Fibroblast of the aortic adventitia (primary cell): ENCODE data around the gene FERMT2. TPM values are rescaled to one million over a fixed set of nuclear protein-coding genes. Genes with fewer than 3 reads are reported as not detected.
A peak's percentile ranks its signal among the peaks of the same experiment; 100 is the strongest.

Experiments used
- DNase-seq: peaks from one replicate; pipeline ENCODE4 v3.0.0-alpha.2; 2010; ENCODE audit warnings: low read depth
- H3K4me3 ChIP-seq: 2 replicates; pipeline ENCODE4 v1.5.1; 2011; ENCODE audit warnings: low read depth, mild to moderate bottlenecking, control low read depth, low read length, moderate library complexity
- total RNA-seq: library from RNA; depleted of rRNA; stranded (reverse); fragments of >200 nt; gene quantifications from 2 replicates; pipeline ENCODE4 v1.2.3, GENCODE V29; 2012; ENCODE audit warnings: low replicate concordance
- TF ChIP-seq, protein P1 (sequence below): IDR thresholded peaks from 2 replicates; pipeline ENCODE4 v1.5.1; 2011; ENCODE audit warnings: mild to moderate bottlenecking, low read length, control low read depth, inconsistent platforms; ENCODE audit not compliant: insufficient read depth

Gene FERMT2
- total RNA-seq, 1 donor: 162 TPM

DNA sequence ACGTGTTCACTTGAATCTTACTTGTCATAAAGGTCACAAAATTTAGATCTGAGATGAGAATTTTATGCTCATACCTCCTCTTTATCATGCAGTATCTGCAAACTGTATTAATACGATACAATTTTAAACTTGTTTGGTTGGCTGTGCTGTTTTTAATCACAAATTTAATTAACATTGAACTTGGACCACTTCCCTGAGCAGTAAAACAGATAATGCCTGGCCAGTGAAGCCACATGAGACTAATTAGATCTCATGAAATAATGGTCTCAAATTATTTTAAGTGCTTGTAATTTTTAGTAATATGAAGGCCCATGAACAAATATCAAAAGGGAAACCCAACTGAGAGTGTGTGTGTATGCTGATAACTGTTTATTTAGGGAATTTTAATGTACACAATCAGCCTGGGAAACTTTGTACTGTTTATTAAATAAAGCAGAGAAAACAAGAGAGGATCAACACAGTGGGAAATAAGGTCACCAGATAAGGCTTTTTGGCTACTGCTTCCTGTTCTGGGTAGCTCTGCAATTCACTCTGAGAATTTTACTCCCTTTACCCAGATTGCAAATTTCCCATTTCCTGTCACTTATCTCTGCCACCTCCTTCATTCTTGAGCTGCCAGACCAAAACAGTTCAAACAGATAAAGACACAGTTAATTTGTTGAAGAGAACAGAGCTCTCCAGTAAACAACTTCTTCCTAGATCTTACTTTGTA, 97.9 kb downstream of the FERMT2 start:
- no peak overlapping the region for H3K4me3 ChIP-seq
- TF ChIP-seq, protein P1, sequence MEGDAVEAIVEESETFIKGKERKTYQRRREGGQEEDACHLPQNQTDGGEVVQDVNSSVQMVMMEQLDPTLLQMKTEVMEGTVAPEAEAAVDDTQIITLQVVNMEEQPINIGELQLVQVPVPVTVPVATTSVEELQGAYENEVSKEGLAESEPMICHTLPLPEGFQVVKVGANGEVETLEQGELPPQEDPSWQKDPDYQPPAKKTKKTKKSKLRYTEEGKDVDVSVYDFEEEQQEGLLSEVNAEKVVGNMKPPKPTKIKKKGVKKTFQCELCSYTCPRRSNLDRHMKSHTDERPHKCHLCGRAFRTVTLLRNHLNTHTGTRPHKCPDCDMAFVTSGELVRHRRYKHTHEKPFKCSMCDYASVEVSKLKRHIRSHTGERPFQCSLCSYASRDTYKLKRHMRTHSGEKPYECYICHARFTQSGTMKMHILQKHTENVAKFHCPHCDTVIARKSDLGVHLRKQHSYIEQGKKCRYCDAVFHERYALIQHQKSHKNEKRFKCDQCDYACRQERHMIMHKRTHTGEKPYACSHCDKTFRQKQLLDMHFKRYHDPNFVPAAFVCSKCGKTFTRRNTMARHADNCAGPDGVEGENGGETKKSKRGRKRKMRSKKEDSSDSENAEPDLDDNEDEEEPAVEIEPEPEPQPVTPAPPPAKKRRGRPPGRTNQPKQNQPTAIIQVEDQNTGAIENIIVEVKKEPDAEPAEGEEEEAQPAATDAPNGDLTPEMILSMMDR: no peak
- DNase-seq: no peak

DNA sequence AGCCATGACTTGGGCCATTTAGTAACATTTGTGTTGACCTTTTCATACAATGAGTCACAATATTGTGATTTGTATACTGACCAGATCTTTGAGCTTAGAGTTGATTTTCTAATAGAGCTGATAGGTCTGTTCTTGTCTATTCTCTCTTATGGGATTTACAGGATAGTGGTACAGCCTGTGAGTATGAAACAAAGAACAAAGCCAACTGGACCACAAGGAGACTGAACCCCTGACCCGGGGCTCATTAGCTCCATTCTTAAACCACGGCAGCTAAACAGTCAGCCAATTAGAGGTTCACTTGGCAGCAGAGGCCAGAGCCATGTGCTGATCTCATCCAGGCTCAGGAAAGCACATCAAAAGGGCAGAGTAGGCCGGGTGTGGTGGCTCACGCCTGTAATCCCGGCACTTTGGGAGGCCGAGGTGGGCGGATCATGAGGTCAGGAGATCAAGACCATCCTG, 100.4 kb downstream of the FERMT2 start:
- no peak overlapping the region for H3K4me3 ChIP-seq
- no peak for DNase-seq
- TF ChIP-seq, protein P1: no peak

DNA sequence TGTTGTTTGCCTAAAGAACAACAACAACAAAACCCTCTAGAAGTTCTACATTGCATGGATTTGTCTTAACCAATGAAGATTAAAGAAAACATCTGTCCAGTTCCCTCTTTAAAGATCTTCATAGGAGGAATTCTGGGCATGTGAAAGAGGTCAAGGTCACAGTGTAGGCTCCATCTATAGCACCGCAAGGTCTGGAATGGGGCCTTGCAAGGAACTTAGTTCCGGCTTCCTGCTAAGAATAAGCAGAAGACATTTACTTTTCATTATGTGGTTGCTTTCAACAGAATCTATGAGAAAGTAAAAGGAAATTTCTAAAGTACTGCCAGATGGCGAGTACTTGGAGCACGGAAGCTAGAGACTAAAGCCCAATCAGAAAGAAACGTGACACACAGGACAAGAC, 102.2 kb downstream of the FERMT2 start:
- no peak for DNase-seq
- H3K4me3 ChIP-seq: no peak overlapping the region
- TF ChIP-seq, protein P1: no peak

DNA sequence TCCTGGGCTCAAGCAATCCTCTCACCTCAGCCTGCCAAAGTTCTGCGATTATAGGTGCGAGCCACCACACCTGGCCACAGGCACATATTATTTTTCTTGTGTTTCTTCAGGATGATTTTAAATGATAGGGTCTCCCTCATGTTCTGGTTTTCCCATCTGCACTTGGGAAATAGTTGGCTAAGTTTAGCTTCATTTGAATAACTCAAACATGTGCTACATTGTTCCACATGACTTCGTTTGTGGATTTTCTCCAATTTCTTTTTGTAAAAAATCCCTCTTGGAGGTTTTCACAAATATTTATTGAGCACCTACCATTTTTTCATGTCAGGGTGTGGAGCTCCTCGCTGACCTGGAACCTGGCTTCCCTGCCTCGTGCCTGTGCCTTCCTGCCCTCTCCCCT, 104.3 kb downstream of the FERMT2 start:
- no peak for DNase-seq
- TF ChIP-seq, protein P1: no peak
- no peak overlapping the region for H3K4me3 ChIP-seq

DNA sequence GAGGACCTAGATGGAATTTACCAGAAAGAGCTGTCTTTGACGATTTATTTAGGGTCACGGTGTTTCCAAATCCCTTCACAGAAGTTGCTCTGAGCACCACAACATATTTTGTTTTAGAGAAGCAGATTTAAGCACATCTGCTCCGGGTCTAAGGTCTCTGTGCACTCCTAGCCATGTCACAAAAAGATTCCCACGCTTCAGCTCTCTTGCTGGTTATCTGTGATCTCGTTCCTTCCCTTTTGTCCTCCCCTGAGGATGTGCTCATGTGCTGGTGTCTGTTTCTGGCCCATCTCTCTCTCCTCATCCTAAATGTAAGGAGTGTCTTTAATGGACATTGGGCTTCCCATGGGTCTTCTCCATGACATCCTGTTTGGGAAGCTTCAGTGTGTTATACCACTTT, 105.8 kb downstream of the FERMT2 start:
- TF ChIP-seq, protein P1: no peak
- no peak for DNase-seq

DNA sequence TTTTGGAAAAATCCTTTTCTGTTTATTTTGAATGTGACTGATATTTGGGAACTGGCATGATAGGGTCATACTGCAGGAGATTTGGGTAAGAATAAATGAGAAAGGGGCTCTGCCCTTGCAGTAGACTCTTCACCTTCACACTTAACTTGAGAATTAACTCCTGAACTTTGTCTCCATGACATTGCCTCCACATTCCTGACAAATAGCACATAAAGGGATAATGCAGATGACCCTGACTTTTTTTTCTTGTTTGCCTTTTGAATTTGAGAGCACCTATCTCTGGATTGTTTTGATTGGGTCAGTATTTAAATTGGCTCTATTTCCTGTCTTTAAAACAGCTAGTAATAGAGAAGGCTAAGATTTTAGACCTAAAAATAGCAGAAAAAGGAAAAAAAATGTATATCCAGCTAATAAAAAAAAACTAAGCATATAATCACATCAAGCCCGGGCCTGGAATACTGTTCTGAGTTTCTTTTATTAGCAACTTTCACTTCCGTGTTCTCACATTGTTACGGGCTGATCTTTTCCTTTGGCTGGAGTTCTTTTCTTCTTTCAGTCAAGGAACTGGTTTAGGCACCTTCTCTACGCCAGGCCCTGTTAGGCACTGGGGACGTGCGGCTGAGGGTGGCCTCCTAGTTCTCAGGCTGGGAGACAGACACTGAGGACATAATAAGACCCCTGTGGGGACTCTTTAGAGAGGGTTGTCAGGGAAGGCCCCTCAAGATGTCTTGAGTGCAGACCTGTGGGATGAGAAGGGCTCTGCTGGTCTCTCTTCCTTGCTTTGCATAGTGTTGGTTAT, 106.4 kb downstream of the FERMT2 start:
- TF ChIP-seq, protein P1: no peak
- no peak overlapping the region for H3K4me3 ChIP-seq

More for the DNA sequence above, 105.8 kb downstream of the FERMT2 start:
- no peak overlapping the region for H3K4me3 ChIP-seq

More for the DNA sequence above, 106.4 kb downstream of the FERMT2 start:
- peak; percentile 51 for DNase-seq
